Measurements from ENCODE around the gene PEBP1.

The PEBP1 gene

GRCh38 chr12:118135788-118136558, at the start of gene PEBP1:
TSS of gene PEBP1 (plus strand) at chr12:118136124. CDS start at chr12:118136210, 86 bp downstream.
- peak within 1 kb of the TSS; percentile 93 for H3K4me3 ChIP-seq (ENCODE audit: low read depth, low read length)
- peak; percentile 83 for DNase-seq (ENCODE audit: low read depth)
- TF ChIP-seq CTCF (IDR thresholded peaks at IDR 0.05; ENCODE audit: control insufficient read depth, extremely low read depth, insufficient read depth): 0 out of 2 replicates have a peak, but pooled peaks have one; percentile 6

- no peak for TF ChIP-seq CTCF (IDR thresholded peaks at IDR 0.05; ENCODE audit: control insufficient read depth, extremely low read depth, insufficient read depth)
- no peak overlapping the region for H3K4me3 ChIP-seq (ENCODE audit: low read depth, low read length)
- no peak for DNase-seq (ENCODE audit: low read depth)
Measured at GRCh38 chr12:118089782-118090181, 46.1 kb upstream of the PEBP1 start.

GRCh38 chr12:118094039-118094438, 41.9 kb upstream of the PEBP1 start:
- no peak overlapping the region for H3K4me3 ChIP-seq (ENCODE audit: low read depth, low read length)
- no peak for DNase-seq (ENCODE audit: low read depth)
- no peak for TF ChIP-seq CTCF (IDR thresholded peaks at IDR 0.05; ENCODE audit: control insufficient read depth, extremely low read depth, insufficient read depth)

- no peak for DNase-seq (ENCODE audit: low read depth)
- no peak for TF ChIP-seq CTCF (IDR thresholded peaks at IDR 0.05; ENCODE audit: control insufficient read depth, extremely low read depth, insufficient read depth)
- H3K4me3 ChIP-seq (ENCODE audit: low read depth, low read length): no peak overlapping the region
Measured at GRCh38 chr12:118098401-118098800, 37.5 kb upstream of the PEBP1 start.

GRCh38 chr12:118098911-118099671, 36.8 kb upstream of the PEBP1 start:
- no peak for TF ChIP-seq CTCF (IDR thresholded peaks at IDR 0.05; ENCODE audit: control insufficient read depth, extremely low read depth, insufficient read depth)
- no peak for DNase-seq (ENCODE audit: low read depth)
- no peak overlapping the region for H3K4me3 ChIP-seq (ENCODE audit: low read depth, low read length)

GRCh38 chr12:118101051-118101450, 34.9 kb upstream of the PEBP1 start:
- no peak for DNase-seq (ENCODE audit: low read depth)
- H3K4me3 ChIP-seq (ENCODE audit: low read depth, low read length): no peak overlapping the region
- TF ChIP-seq CTCF (IDR thresholded peaks at IDR 0.05; ENCODE audit: control insufficient read depth, extremely low read depth, insufficient read depth): no peak

All from LNCaP clone FGC (cell line).